RWPE2 (cell line): ENCODE measurements around the gene GPR173.

Experiments
- ATAC-seq: fragments of 200-7000 bp; cut with Tn5 transposase; 3 replicates; pipeline ENCODE4 v1.9.1; 2021; ENCODE audit warnings: low read depth
- DNase-seq: peaks from one replicate; pipeline ENCODE4 v3.0.0-alpha.2; 2020; ENCODE audit warnings: low spot score
- H3K27ac ChIP-seq: fragments of 450-650 bp; 2 replicates; pipeline ENCODE4 v1.5.1; 2017; ENCODE audit warnings: mild to moderate bottlenecking; ENCODE audit not compliant: poor library complexity, severe bottlenecking
- H3K27me3 ChIP-seq: fragments of 250-450 bp; sonication (Bioruptor Pico); 2 replicates; pipeline ENCODE4 v1.5.1; 2021; ENCODE audit warnings: mild to moderate bottlenecking, moderate library complexity; ENCODE audit not compliant: insufficient read depth, poor library complexity, severe bottlenecking
- H3K36me3 ChIP-seq: fragments of 250-450 bp; sonication (Bioruptor Pico); 2 replicates; pipeline ENCODE4 v1.5.1; 2020; ENCODE audit warnings: low read depth, mild to moderate bottlenecking, moderate library complexity
- H3K4me1 ChIP-seq: fragments of 250-450 bp; sonication (Bioruptor Pico); 2 replicates; pipeline ENCODE4 v1.5.1; 2021; ENCODE audit warnings: mild to moderate bottlenecking, moderate library complexity; ENCODE audit not compliant: insufficient read depth, poor library complexity, severe bottlenecking
- H3K4me3 ChIP-seq: fragments of 250-450 bp; sonication (Bioruptor Pico); 2 replicates; pipeline ENCODE4 v1.5.1; 2021; ENCODE audit warnings: mild to moderate bottlenecking, moderate library complexity; ENCODE audit not compliant: severe bottlenecking
- H3K9me3 ChIP-seq: fragments of 250-450 bp; sonication (Bioruptor Pico); 2 replicates; pipeline ENCODE4 v1.5.1; 2021; ENCODE audit warnings: mild to moderate bottlenecking, moderate library complexity; ENCODE audit not compliant: severe bottlenecking
- TF ChIP-seq, protein P1 (sequence below): fragments of 450-650 bp; IDR thresholded peaks from one replicate; pipeline ENCODE4 v1.5.1; 2017; ENCODE audit warnings: mild to moderate bottlenecking, moderate library complexity; ENCODE audit not compliant: poor library complexity, severe bottlenecking

GPR173 gene

GRCh38 chrX:53039236-53039635, 9.4 kb upstream of the GPR173 start:
- ATAC-seq (no peak), DNase-seq (no peak)
- Histone ChIP-seq H3K4me3 (no peak overlapping the region), H3K4me1 (no peaks in the 10 kb centered on the region), H3K27ac (no peak overlapping the region), H3K36me3 (no peaks in the 10 kb centered on the region), H3K9me3 (no peaks in the 10 kb centered on the region), H3K27me3 (no peaks in the 10 kb centered on the region)
- TF ChIP-seq, protein P1, sequence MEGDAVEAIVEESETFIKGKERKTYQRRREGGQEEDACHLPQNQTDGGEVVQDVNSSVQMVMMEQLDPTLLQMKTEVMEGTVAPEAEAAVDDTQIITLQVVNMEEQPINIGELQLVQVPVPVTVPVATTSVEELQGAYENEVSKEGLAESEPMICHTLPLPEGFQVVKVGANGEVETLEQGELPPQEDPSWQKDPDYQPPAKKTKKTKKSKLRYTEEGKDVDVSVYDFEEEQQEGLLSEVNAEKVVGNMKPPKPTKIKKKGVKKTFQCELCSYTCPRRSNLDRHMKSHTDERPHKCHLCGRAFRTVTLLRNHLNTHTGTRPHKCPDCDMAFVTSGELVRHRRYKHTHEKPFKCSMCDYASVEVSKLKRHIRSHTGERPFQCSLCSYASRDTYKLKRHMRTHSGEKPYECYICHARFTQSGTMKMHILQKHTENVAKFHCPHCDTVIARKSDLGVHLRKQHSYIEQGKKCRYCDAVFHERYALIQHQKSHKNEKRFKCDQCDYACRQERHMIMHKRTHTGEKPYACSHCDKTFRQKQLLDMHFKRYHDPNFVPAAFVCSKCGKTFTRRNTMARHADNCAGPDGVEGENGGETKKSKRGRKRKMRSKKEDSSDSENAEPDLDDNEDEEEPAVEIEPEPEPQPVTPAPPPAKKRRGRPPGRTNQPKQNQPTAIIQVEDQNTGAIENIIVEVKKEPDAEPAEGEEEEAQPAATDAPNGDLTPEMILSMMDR: no peak

GRCh38 chrX:53044995-53045394, 3.6 kb upstream of the GPR173 start:
- Histone ChIP-seq H3K9me3 (no peaks in the 10 kb centered on the region), H3K27ac (no peak overlapping the region), H3K4me3 (no peak overlapping the region), H3K36me3 (no peaks in the 10 kb centered on the region), H3K27me3 (no peaks in the 10 kb centered on the region), H3K4me1 (no peaks in the 10 kb centered on the region)
- ATAC-seq (no peak), DNase-seq (no peak)
- TF ChIP-seq, protein P1: no peak

GRCh38 chrX:53047228-53047627, 1.4 kb upstream of the GPR173 start:
- Histone ChIP-seq H3K4me1 (no peaks in the 10 kb centered on the region), H3K27ac (no peak overlapping the region), H3K4me3 (no peak overlapping the region), H3K9me3 (no peaks in the 10 kb centered on the region), H3K27me3 (no peaks in the 10 kb centered on the region), H3K36me3 (no peaks in the 10 kb centered on the region)
- TF ChIP-seq, protein P1: peak; percentile 19
- no peak for DNase-seq
- ATAC-seq: no peak

DNA sequence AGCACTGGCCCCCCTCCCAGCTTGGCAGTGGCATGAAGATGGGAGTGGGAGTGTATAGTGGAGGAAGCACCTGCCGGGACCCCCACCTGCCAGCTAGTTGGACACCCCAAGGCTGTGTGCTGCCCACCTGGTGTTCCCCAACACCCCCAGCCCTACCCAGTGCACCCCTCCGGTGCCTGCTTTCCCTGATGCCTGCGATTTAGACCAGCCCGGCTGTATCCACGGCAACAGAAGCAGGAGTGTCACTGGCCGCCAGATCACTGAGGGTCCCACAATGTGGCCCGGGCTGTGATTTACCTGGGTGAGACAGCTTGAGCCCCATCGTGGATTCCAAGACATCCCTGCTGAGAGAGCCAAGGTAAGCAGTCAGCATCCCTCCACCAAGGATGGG, 533 bp downstream of the GPR173 start:
- H3K9me3 ChIP-seq: no peaks in the 10 kb centered on the region
- H3K27me3 ChIP-seq: no peaks in the 10 kb centered on the region
- no peaks in the 10 kb centered on the region for H3K4me1 ChIP-seq
- TF ChIP-seq, protein P1: no peak
- peak overlapping the region; percentile 39 for H3K4me3 ChIP-seq
- ATAC-seq: no peak
- DNase-seq: no peak
- no peaks in the 10 kb centered on the region for H3K36me3 ChIP-seq
- no peak overlapping the region for H3K27ac ChIP-seq

DNA sequence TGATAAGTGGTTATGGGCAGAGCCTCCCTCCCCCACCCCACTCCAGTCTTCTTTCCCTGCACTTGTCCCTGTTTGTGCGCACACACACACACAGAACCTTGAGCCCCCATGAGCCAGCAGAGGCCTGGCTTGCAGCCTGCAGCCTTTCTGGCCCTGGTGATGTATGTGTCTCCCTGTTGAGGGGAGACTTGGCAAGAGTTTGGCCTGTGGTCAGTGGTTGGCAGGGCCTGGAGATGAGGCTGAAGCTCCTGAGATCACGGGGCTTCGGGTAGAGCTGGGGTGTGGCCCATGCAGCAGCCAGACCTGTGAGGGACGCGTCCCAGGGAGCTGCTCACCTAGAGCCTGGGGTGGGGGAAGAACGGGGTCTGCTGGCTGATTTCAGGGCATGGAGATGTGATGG, 2.3 kb downstream of the GPR173 start:
- Histone ChIP-seq H3K4me1 (no peaks in the 10 kb centered on the region), H3K27me3 (no peaks in the 10 kb centered on the region), H3K27ac (no peak overlapping the region), H3K9me3 (no peaks in the 10 kb centered on the region), H3K36me3 (no peaks in the 10 kb centered on the region), H3K4me3 (no peak overlapping the region)
- DNase-seq: no peak
- no peak for ATAC-seq
- TF ChIP-seq, protein P1: no peak
